ENCODE measurements around the gene MTHFD1L.

Gene MTHFD1L

GRCh38 chr6:150925976-150926375, 60.5 kb downstream of the MTHFD1L start:
- DNase-seq (ENCODE audit: low read depth, low spot score): no peak
- Histone ChIP-seq H3K9me3 (ENCODE audit: insufficient read depth, low read length) (no peaks in the 10 kb centered on the region), H3K36me3 (ENCODE audit: insufficient read depth, insufficient read length, low read length) (peaks cover 41% of the 10 kb centered on the region), H3K9ac (ENCODE audit: insufficient read length, low read depth) (no peak overlapping the region), H3K4me1 (ENCODE audit: insufficient read depth, insufficient read length) (no peaks in the 10 kb centered on the region), H3K27me3 (ENCODE audit: insufficient read depth, insufficient read length) (no peaks in the 10 kb centered on the region), H3K4me3 (ENCODE audit: insufficient read length, low read depth) (no peak overlapping the region)
- TF ChIP-seq YY1 (IDR thresholded peaks at IDR 0.05; ENCODE audit: insufficient read depth, insufficient read length): no peak
- TF ChIP-seq SUZ12 (IDR thresholded peaks at IDR 0.05; ENCODE audit: extremely low read depth, insufficient read depth, insufficient read length): no peak
- no peak for TF ChIP-seq ZNF274 (IDR thresholded peaks at IDR 0.05; ENCODE audit: low read depth, low read length)

- H3K4me3 ChIP-seq (ENCODE audit: insufficient read length, low read depth): no peak overlapping the region
- DNase-seq (ENCODE audit: low read depth, low spot score): no peak
- TF ChIP-seq SUZ12 (IDR thresholded peaks at IDR 0.05; ENCODE audit: extremely low read depth, insufficient read depth, insufficient read length) (no peak), ZNF274 (IDR thresholded peaks at IDR 0.05; ENCODE audit: low read depth, low read length) (no peak), YY1 (IDR thresholded peaks at IDR 0.05; ENCODE audit: insufficient read depth, insufficient read length) (no peak)
Observed at GRCh38 chr6:150928882-150929281, 63.4 kb downstream of the MTHFD1L start.

GRCh38 chr6:150929416-150929815, 63.9 kb downstream of the MTHFD1L start:
- Histone ChIP-seq H3K36me3 (ENCODE audit: insufficient read depth, insufficient read length, low read length) (peaks cover 39% of the 10 kb centered on the region), H3K4me1 (ENCODE audit: insufficient read depth, insufficient read length) (no peaks in the 10 kb centered on the region), H3K27me3 (ENCODE audit: insufficient read depth, insufficient read length) (no peaks in the 10 kb centered on the region), H3K9me3 (ENCODE audit: insufficient read depth, low read length) (no peaks in the 10 kb centered on the region), H3K9ac (ENCODE audit: insufficient read length, low read depth) (no peak overlapping the region), H3K4me3 (ENCODE audit: insufficient read length, low read depth) (no peak overlapping the region)
- TF ChIP-seq YY1 (IDR thresholded peaks at IDR 0.05; ENCODE audit: insufficient read depth, insufficient read length) (no peak), SUZ12 (IDR thresholded peaks at IDR 0.05; ENCODE audit: extremely low read depth, insufficient read depth, insufficient read length) (no peak), ZNF274 (IDR thresholded peaks at IDR 0.05; ENCODE audit: low read depth, low read length) (no peak)
- no peak for DNase-seq (ENCODE audit: low read depth, low spot score)

More at GRCh38 chr6:150928882-150929281, 63.4 kb downstream of the MTHFD1L start:
- no peaks in the 10 kb centered on the region for H3K27me3 ChIP-seq (ENCODE audit: insufficient read depth, insufficient read length)
- no peaks in the 10 kb centered on the region for H3K9me3 ChIP-seq (ENCODE audit: insufficient read depth, low read length)
- H3K4me1 ChIP-seq (ENCODE audit: insufficient read depth, insufficient read length): no peaks in the 10 kb centered on the region
- H3K9ac ChIP-seq (ENCODE audit: insufficient read length, low read depth): no peak overlapping the region
- H3K36me3 ChIP-seq (ENCODE audit: insufficient read depth, insufficient read length, low read length): peaks cover 34% of the 10 kb centered on the region

- Histone ChIP-seq H3K36me3 (ENCODE audit: insufficient read depth, insufficient read length, low read length) (peaks cover 35% of the 10 kb centered on the region), H3K9me3 (ENCODE audit: insufficient read depth, low read length) (no peaks in the 10 kb centered on the region), H3K4me1 (ENCODE audit: insufficient read depth, insufficient read length) (no peaks in the 10 kb centered on the region), H3K4me3 (ENCODE audit: insufficient read length, low read depth) (no peak overlapping the region), H3K27me3 (ENCODE audit: insufficient read depth, insufficient read length) (no peaks in the 10 kb centered on the region), H3K9ac (ENCODE audit: insufficient read length, low read depth) (no peak overlapping the region)
- no peak for DNase-seq (ENCODE audit: low read depth, low spot score)
- no peak for TF ChIP-seq ZNF274 (IDR thresholded peaks at IDR 0.05; ENCODE audit: low read depth, low read length)
- no peak for TF ChIP-seq YY1 (IDR thresholded peaks at IDR 0.05; ENCODE audit: insufficient read depth, insufficient read length)
- no peak for TF ChIP-seq SUZ12 (IDR thresholded peaks at IDR 0.05; ENCODE audit: extremely low read depth, insufficient read depth, insufficient read length)
Observed at GRCh38 chr6:150930841-150931240, 65.3 kb downstream of the MTHFD1L start.

GRCh38 chr6:150931405-150931804, 65.9 kb downstream of the MTHFD1L start:
- H3K36me3 ChIP-seq (ENCODE audit: insufficient read depth, insufficient read length, low read length): peaks cover 37% of the 10 kb centered on the region
- H3K9ac ChIP-seq (ENCODE audit: insufficient read length, low read depth): no peak overlapping the region
- H3K27me3 ChIP-seq (ENCODE audit: insufficient read depth, insufficient read length): no peaks in the 10 kb centered on the region
- no peak for TF ChIP-seq YY1 (IDR thresholded peaks at IDR 0.05; ENCODE audit: insufficient read depth, insufficient read length)
- TF ChIP-seq SUZ12 (IDR thresholded peaks at IDR 0.05; ENCODE audit: extremely low read depth, insufficient read depth, insufficient read length): no peak
- TF ChIP-seq ZNF274 (IDR thresholded peaks at IDR 0.05; ENCODE audit: low read depth, low read length): no peak
- no peak for DNase-seq (ENCODE audit: low read depth, low spot score)
- no peaks in the 10 kb centered on the region for H3K4me1 ChIP-seq (ENCODE audit: insufficient read depth, insufficient read length)
- H3K9me3 ChIP-seq (ENCODE audit: insufficient read depth, low read length): no peaks in the 10 kb centered on the region
- H3K4me3 ChIP-seq (ENCODE audit: insufficient read length, low read depth): no peak overlapping the region

GRCh38 chr6:150932996-150933395, 67.5 kb downstream of the MTHFD1L start:
- no peak for DNase-seq (ENCODE audit: low read depth, low spot score)
- Histone ChIP-seq H3K27me3 (ENCODE audit: insufficient read depth, insufficient read length) (no peaks in the 10 kb centered on the region), H3K36me3 (ENCODE audit: insufficient read depth, insufficient read length, low read length) (peaks cover 43% of the 10 kb centered on the region), H3K4me1 (ENCODE audit: insufficient read depth, insufficient read length) (no peaks in the 10 kb centered on the region), H3K4me3 (ENCODE audit: insufficient read length, low read depth) (no peak overlapping the region), H3K9me3 (ENCODE audit: insufficient read depth, low read length) (no peaks in the 10 kb centered on the region), H3K9ac (ENCODE audit: insufficient read length, low read depth) (no peak overlapping the region)
- TF ChIP-seq ZNF274 (IDR thresholded peaks at IDR 0.05; ENCODE audit: low read depth, low read length) (no peak), SUZ12 (IDR thresholded peaks at IDR 0.05; ENCODE audit: extremely low read depth, insufficient read depth, insufficient read length) (no peak), YY1 (IDR thresholded peaks at IDR 0.05; ENCODE audit: insufficient read depth, insufficient read length) (no peak)

- no peak for DNase-seq (ENCODE audit: low read depth, low spot score)
- Histone ChIP-seq H3K27me3 (ENCODE audit: insufficient read depth, insufficient read length) (no peaks in the 10 kb centered on the region), H3K4me3 (ENCODE audit: insufficient read length, low read depth) (no peak overlapping the region), H3K4me1 (ENCODE audit: insufficient read depth, insufficient read length) (no peaks in the 10 kb centered on the region), H3K9ac (ENCODE audit: insufficient read length, low read depth) (no peak overlapping the region), H3K9me3 (ENCODE audit: insufficient read depth, low read length) (no peaks in the 10 kb centered on the region), H3K36me3 (ENCODE audit: insufficient read depth, insufficient read length, low read length) (peaks cover 53% of the 10 kb centered on the region)
- no peak for TF ChIP-seq ZNF274 (IDR thresholded peaks at IDR 0.05; ENCODE audit: low read depth, low read length)
- no peak for TF ChIP-seq SUZ12 (IDR thresholded peaks at IDR 0.05; ENCODE audit: extremely low read depth, insufficient read depth, insufficient read length)
- no peak for TF ChIP-seq YY1 (IDR thresholded peaks at IDR 0.05; ENCODE audit: insufficient read depth, insufficient read length)
Observed at GRCh38 chr6:150934380-150934779, 68.9 kb downstream of the MTHFD1L start.

Data from NT2/D1 (cell line).